Measurements from ENCODE around the gene ERBB2. TPM values are rescaled to one million over a fixed set of nuclear protein-coding genes. Genes with fewer than 3 reads are reported as not detected.

ERBB2 gene
- total and polyA plus RNA-seq, 2 of the 13 experiments (the other 11 are each of a cell fraction or from before 2014, with no cell fraction given), result 57.7 to 64.1 TPM

GRCh38 chr17:39738983-39739884, 39.4 kb downstream of the ERBB2 start (continued):
- TF ChIP-seq PRDM10 (CRISPR knock-in tag; IDR thresholded peaks at IDR 0.05; ENCODE audit: low read depth) (peak; percentile 86), NFE2L1 (CRISPR knock-in tag; IDR thresholded peaks at IDR 0.05; ENCODE audit: borderline replicate concordance) (no peak), MTA1 (CRISPR knock-in tag; IDR thresholded peaks at IDR 0.05; ENCODE audit: borderline replicate concordance) (peak; percentile 99), RFX1 (IDR thresholded peaks at IDR 0.05) (no peak), SNAPC2 (CRISPR knock-in tag; IDR thresholded peaks at IDR 0.05) (no peak), ZNF282 (IDR thresholded peaks at IDR 0.05; ENCODE audit: partially characterized antibody) (no peak), ELF4 (CRISPR knock-in tag; IDR thresholded peaks at IDR 0.05; ENCODE audit: borderline replicate concordance) (peak; percentile 84; the same call in 1 of the 2 replicates), ZMYM3 (CRISPR knock-in tag; IDR thresholded peaks at IDR 0.05) (peak; percentile 54; the same call in 1 of the 2 replicates), TERF1 (CRISPR knock-in tag; IDR thresholded peaks at IDR 0.05) (no peak), ZNF33A (CRISPR knock-in tag; IDR thresholded peaks at IDR 0.05; ENCODE audit: borderline replicate concordance) (0 out of 2 replicates have a peak, but pooled peaks have one; percentile 91), SKI (IDR thresholded peaks at IDR 0.05; ENCODE audit: partially characterized antibody) (no peak), ZSCAN31 (CRISPR knock-in tag; IDR thresholded peaks at IDR 0.05; ENCODE audit: low read depth) (peak; percentile 84), ZFY (CRISPR knock-in tag; IDR thresholded peaks at IDR 0.05) (peak; percentile 84), STAT6 (CRISPR knock-in tag; IDR thresholded peaks at IDR 0.05; ENCODE audit: borderline replicate concordance) (no peak), ZNF691 (CRISPR knock-in tag; IDR thresholded peaks at IDR 0.05; ENCODE audit: borderline replicate concordance, low read depth) (0 out of 2 replicates have a peak, but pooled peaks have one; percentile 29)
- TF ChIP-seq, protein P1, sequence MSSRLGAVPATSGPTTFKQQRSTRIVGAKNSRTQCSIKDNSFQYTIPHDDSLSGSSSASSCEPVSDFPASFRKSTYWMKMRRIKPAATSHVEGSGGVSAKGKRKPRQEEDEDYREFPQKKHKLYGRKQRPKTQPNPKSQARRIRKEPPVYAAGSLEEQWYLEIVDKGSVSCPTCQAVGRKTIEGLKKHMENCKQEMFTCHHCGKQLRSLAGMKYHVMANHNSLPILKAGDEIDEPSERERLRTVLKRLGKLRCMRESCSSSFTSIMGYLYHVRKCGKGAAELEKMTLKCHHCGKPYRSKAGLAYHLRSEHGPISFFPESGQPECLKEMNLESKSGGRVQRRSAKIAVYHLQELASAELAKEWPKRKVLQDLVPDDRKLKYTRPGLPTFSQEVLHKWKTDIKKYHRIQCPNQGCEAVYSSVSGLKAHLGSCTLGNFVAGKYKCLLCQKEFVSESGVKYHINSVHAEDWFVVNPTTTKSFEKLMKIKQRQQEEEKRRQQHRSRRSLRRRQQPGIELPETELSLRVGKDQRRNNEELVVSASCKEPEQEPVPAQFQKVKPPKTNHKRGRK (CRISPR knock-in tag; IDR thresholded peaks at IDR 0.05), result no peak
- TF ChIP-seq, protein P2, sequence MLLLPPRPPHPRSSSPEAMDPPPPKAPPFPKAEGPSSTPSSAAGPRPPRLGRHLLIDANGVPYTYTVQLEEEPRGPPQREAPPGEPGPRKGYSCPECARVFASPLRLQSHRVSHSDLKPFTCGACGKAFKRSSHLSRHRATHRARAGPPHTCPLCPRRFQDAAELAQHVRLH (CRISPR knock-in tag; IDR thresholded peaks at IDR 0.05; ENCODE audit: borderline replicate concordance, low read depth), result 0 out of 2 replicates have a peak, but pooled peaks have one; percentile 82
